Measurements from ENCODE around the gene AOPEP. TPM values are rescaled to one million over a fixed set of nuclear protein-coding genes. Genes with fewer than 3 reads are reported as not detected.

The AOPEP gene
- total and polyA plus RNA-seq, 2 of the 13 experiments (the other 11 are each of a cell fraction or from before 2014, with no cell fraction given), result 22.2 to 41.6 TPM

- TF ChIP-seq ZNF580 (CRISPR knock-in tag; IDR thresholded peaks at IDR 0.05; ENCODE audit: borderline replicate concordance, low read depth) (peak; percentile 75; the same call in 1 of the 2 replicates), ZNF354B (CRISPR knock-in tag; IDR thresholded peaks at IDR 0.05) (no peak), KAT7 (CRISPR knock-in tag; IDR thresholded peaks at IDR 0.05; ENCODE audit: borderline replicate concordance) (0 out of 2 replicates have a peak, but pooled peaks have one; percentile 37), ZMYM2 (CRISPR knock-in tag; IDR thresholded peaks at IDR 0.05) (0 out of 2 replicates have a peak, but pooled peaks have one; percentile 28), ETV5 (CRISPR knock-in tag; IDR thresholded peaks at IDR 0.05; ENCODE audit: borderline replicate concordance) (peak; percentile 44; the same call in 1 of the 2 replicates), ZNF788 (CRISPR knock-in tag; IDR thresholded peaks at IDR 0.05; ENCODE audit: borderline replicate concordance) (no peak; the same call in 1 of the 2 replicates), ZNF333 (CRISPR knock-in tag; IDR thresholded peaks at IDR 0.05; ENCODE audit: borderline replicate concordance) (no peak), CBFB (CRISPR knock-in tag; IDR thresholded peaks at IDR 0.05) (0 out of 2 replicates have a peak, but pooled peaks have one; percentile 17), TERF1 (CRISPR knock-in tag; IDR thresholded peaks at IDR 0.05) (no peak), FOSL2 (CRISPR knock-in tag; IDR thresholded peaks at IDR 0.05) (peak; percentile 70), HDAC1 (CRISPR knock-in tag; IDR thresholded peaks at IDR 0.05) (peak; percentile 77), RBFOX2 (IDR thresholded peaks at IDR 0.05; ENCODE audit: low read depth, low read length) (peak; percentile 54; the same call in 1 of the 2 replicates), SATB2 (CRISPR knock-in tag; IDR thresholded peaks at IDR 0.05) (no peak), CEBPG (CRISPR knock-in tag; IDR thresholded peaks at IDR 0.05) (peak; percentile 87), ZNF256 (CRISPR knock-in tag; conservative IDR thresholded peaks at IDR 0.05) (no peak), NFE2 (CRISPR knock-in tag; IDR thresholded peaks at IDR 0.05) (no peak), NFYB (CRISPR knock-in tag; IDR thresholded peaks at IDR 0.05) (no peak), ZNF207 (IDR thresholded peaks at IDR 0.05; ENCODE audit: borderline replicate concordance) (no peak), ZNF362 (CRISPR knock-in tag; IDR thresholded peaks at IDR 0.05; ENCODE audit: borderline replicate concordance) (peak; percentile 34; the same call in 1 of the 2 replicates), MED1 (CRISPR knock-in tag; IDR thresholded peaks at IDR 0.05) (peak; percentile 76), SP5 (CRISPR knock-in tag; IDR thresholded peaks at IDR 0.05; ENCODE audit: borderline replicate concordance, low read depth) (peak; percentile 41; the same call in 1 of the 2 replicates)
- TF ChIP-seq, protein P1, sequence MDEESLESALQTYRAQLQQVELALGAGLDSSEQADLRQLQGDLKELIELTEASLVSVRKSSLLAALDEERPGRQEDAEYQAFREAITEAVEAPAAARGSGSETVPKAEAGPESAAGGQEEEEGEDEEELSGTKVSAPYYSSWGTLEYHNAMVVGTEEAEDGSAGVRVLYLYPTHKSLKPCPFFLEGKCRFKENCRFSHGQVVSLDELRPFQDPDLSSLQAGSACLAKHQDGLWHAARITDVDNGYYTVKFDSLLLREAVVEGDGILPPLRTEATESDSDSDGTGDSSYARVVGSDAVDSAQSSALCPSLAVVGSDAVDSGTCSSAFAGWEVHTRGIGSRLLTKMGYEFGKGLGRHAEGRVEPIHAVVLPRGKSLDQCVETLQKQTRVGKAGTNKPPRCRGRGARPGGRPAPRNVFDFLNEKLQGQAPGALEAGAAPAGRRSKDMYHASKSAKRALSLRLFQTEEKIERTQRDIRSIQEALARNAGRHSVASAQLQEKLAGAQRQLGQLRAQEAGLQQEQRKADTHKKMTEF (CRISPR knock-in tag; IDR thresholded peaks at IDR 0.05), result peak; percentile 77
- TF ChIP-seq, protein P2, sequence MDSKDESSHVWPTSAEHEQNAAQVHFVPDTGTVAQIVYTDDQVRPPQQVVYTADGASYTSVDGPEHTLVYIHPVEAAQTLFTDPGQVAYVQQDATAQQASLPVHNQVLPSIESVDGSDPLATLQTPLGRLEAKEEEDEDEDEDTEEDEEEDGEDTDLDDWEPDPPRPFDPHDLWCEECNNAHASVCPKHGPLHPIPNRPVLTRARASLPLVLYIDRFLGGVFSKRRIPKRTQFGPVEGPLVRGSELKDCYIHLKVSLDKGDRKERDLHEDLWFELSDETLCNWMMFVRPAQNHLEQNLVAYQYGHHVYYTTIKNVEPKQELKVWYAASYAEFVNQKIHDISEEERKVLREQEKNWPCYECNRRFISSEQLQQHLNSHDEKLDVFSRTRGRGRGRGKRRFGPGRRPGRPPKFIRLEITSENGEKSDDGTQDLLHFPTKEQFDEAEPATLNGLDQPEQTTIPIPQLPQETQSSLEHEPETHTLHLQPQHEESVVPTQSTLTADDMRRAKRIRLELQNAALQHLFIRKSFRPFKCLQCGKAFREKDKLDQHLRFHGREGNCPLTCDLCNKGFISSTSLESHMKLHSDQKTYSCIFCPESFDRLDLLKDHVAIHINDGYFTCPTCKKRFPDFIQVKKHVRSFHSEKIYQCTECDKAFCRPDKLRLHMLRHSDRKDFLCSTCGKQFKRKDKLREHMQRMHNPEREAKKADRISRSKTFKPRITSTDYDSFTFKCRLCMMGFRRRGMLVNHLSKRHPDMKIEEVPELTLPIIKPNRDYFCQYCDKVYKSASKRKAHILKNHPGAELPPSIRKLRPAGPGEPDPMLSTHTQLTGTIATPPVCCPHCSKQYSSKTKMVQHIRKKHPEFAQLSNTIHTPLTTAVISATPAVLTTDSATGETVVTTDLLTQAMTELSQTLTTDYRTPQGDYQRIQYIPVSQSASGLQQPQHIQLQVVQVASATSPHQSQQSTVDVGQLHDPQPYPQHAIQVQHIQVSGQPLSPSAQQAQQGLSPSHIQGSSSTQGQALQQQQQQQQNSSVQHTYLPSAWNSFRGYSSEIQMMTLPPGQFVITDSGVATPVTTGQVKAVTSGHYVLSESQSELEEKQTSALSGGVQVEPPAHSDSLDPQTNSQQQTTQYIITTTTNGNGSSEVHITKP (CRISPR knock-in tag; IDR thresholded peaks at IDR 0.05; ENCODE audit: low read depth), result 0 out of 2 replicates have a peak, but pooled peaks have one; percentile 54
Observed at GRCh38 chr9:94827584-94828304, 101.2 kb downstream of the AOPEP start (continued).
